ENCODE measurements around the gene LMCD1. TPM values are rescaled to one million over a fixed set of nuclear protein-coding genes. Genes with fewer than 3 reads are reported as not detected.

LMCD1 gene
- total and polyA plus RNA-seq, 4 donors: 33.6 to 179 (median 98.4) TPM

- WGBS, 2 donors: 46 to 68% methylated on average over 8 of the region's 8 CpGs
- Histone ChIP-seq H3K27me3 (ENCODE audit: control insufficient read depth in 3 of 3, insufficient read depth in 3 of 3, low read length in 2 of 3) (no peaks in the 10 kb centered on the region), H3K9me3 (ENCODE audit: control insufficient read depth in 4 of 4, insufficient read depth in 3 of 4, low read length in 3 of 4) (no peaks in the 10 kb centered on the region), H3K9ac (ENCODE audit: insufficient read depth in 1 of 2, low read length in 2 of 2) (peak overlapping the region in 1 of 2 donors; percentile 30), H3K36me3 (ENCODE audit: control insufficient read depth in 4 of 4, insufficient read depth in 4 of 4, low read length in 4 of 4) (peaks cover 0 to 4% (median 2%) of the 10 kb centered on the region in 4 donors), H3K27ac (ENCODE audit: low read depth in 1 of 2, low read length in 1 of 2) (peak overlapping the region; percentile 76 to 78), H3K4me1 (ENCODE audit: control insufficient read depth in 5 of 5, insufficient read depth in 5 of 5, low read length in 5 of 5) (peaks cover 5 to 61% (median 48%) of the 10 kb centered on the region in 5 donors), H3K4me3 (no peak overlapping the region)
- TF ChIP-seq CTCF (IDR thresholded peaks at IDR 0.05; ENCODE audit: control extremely low read depth, extremely low read depth): no peak
- no peak for ATAC-seq (ENCODE audit: insufficient read depth, low FRiP score)
- peak; percentile 35 to 88 (median 83) for DNase-seq
Observed at GRCh38 chr3:8503871-8504610, 2.4 kb downstream of the LMCD1 start.

GRCh38 chr3:8504611-8504973 is 3.0 kb downstream of the LMCD1 start:
- WGBS, 2 donors: 52 to 80% methylated on average over 4 of the region's 4 CpGs
- ATAC-seq (ENCODE audit: insufficient read depth, low FRiP score) (no peak), DNase-seq (no peak)
- H3K9me3 ChIP-seq (ENCODE audit: control insufficient read depth in 4 of 4, insufficient read depth in 3 of 4, low read length in 3 of 4): no peaks in the 10 kb centered on the region
- peaks cover 0 to 7% (median 3%) of the 10 kb centered on the region in 4 donors for H3K36me3 ChIP-seq (ENCODE audit: control insufficient read depth in 4 of 4, insufficient read depth in 4 of 4, low read length in 4 of 4)
- H3K27me3 ChIP-seq (ENCODE audit: control insufficient read depth in 3 of 3, insufficient read depth in 3 of 3, low read length in 2 of 3): no peaks in the 10 kb centered on the region
- TF ChIP-seq CTCF (IDR thresholded peaks at IDR 0.05; ENCODE audit: control extremely low read depth, extremely low read depth): no peak
- peaks cover 5 to 61% (median 48%) of the 10 kb centered on the region in 5 donors for H3K4me1 ChIP-seq (ENCODE audit: control insufficient read depth in 5 of 5, insufficient read depth in 5 of 5, low read length in 5 of 5)
- H3K9ac ChIP-seq (ENCODE audit: insufficient read depth in 1 of 2, low read length in 2 of 2): no peak overlapping the region
- H3K27ac ChIP-seq (ENCODE audit: low read depth in 1 of 2, low read length in 1 of 2): peak overlapping the region; percentile 73 to 78
- no peak overlapping the region for H3K4me3 ChIP-seq

GRCh38 chr3:8505621-8506020 is 4.0 kb downstream of the LMCD1 start:
- Histone ChIP-seq H3K4me1 (ENCODE audit: control insufficient read depth in 5 of 5, insufficient read depth in 5 of 5, low read length in 5 of 5) (peaks cover 4 to 54% (median 44%) of the 10 kb centered on the region in 5 donors), H3K9ac (ENCODE audit: insufficient read depth in 1 of 2, low read length in 2 of 2) (peak overlapping the region in 1 of 2 donors; percentile 43), H3K27ac (ENCODE audit: low read depth in 1 of 2, low read length in 1 of 2) (peak overlapping the region; percentile 78 to 81), H3K4me3 (no peak overlapping the region), H3K27me3 (ENCODE audit: control insufficient read depth in 3 of 3, insufficient read depth in 3 of 3, low read length in 2 of 3) (no peaks in the 10 kb centered on the region), H3K9me3 (ENCODE audit: control insufficient read depth in 4 of 4, insufficient read depth in 3 of 4, low read length in 3 of 4) (no peaks in the 10 kb centered on the region), H3K36me3 (ENCODE audit: control insufficient read depth in 4 of 4, insufficient read depth in 4 of 4, low read length in 4 of 4) (peaks cover 0 to 7% (median 3%) of the 10 kb centered on the region in 4 donors)
- ATAC-seq (ENCODE audit: insufficient read depth, low FRiP score) (no peak), DNase-seq (no peak)
- TF ChIP-seq CTCF (IDR thresholded peaks at IDR 0.05; ENCODE audit: control extremely low read depth, extremely low read depth): no peak
- 17 to 62% methylated on average over 3 of the region's 3 CpGs for WGBS, 2 donors
